MCF 10A (cell line): ENCODE measurements around the gene MSANTD1. TPM values are rescaled to one million over a fixed set of nuclear protein-coding genes. Genes with fewer than 3 reads are reported as not detected.

Experiments
- BruUV-seq: library from RNA; stranded (reverse); fragments of 400-500 nt; replicated peaks from 2 replicates; lab custom pipeline; 2021; lab: Mats Ljungman, UMichigan
- CTCF ChIA-PET: fragments of 300-600 bp; sonication (Branson Sonifier 250); formaldehyde crosslinking; extraction: SDS; loops from one replicate; lab custom pipeline; 2021; ENCODE audit warnings: antibody characterized with exemption, inconsistent platforms; lab: Yijun Ruan, JAX
- POLR2A ChIA-PET: fragments of 300-600, 350-650 bp; sonication (Branson Sonifier 250); formaldehyde crosslinking; extraction: SDS; loops from one replicate; lab custom pipeline; 2020; ENCODE audit warnings: antibody characterized with exemption, inconsistent platforms; lab: Yijun Ruan, JAX
- DNase-seq: peaks from one replicate; pipeline ENCODE4 v3.0.0-alpha.2; 2018; ENCODE audit not compliant: unreplicated experiment
- H3K27ac Mint-ChIP-seq: one replicate; pipeline ENCODE4 v1.8.0; 2022; ENCODE audit warnings: mild to moderate bottlenecking, low read depth, mixed read lengths; ENCODE audit not compliant: unreplicated experiment
- H3K27me3 Mint-ChIP-seq: one replicate; pipeline ENCODE4 v1.8.0; 2022; ENCODE audit warnings: mixed read lengths; ENCODE audit not compliant: insufficient read depth, unreplicated experiment
- H3K36me3 Mint-ChIP-seq: one replicate; pipeline ENCODE4 v1.8.0; 2022; ENCODE audit warnings: mild to moderate bottlenecking, moderate library complexity, mixed read lengths; ENCODE audit not compliant: insufficient read depth, unreplicated experiment
- H3K4me1 Mint-ChIP-seq: one replicate; pipeline ENCODE4 v1.8.0; 2022; ENCODE audit warnings: mixed read lengths; ENCODE audit not compliant: insufficient read depth, unreplicated experiment
- H3K4me3 Mint-ChIP-seq: one replicate; pipeline ENCODE4 v1.8.0; 2022; ENCODE audit warnings: mild to moderate bottlenecking, moderate library complexity, mixed read lengths; ENCODE audit not compliant: unreplicated experiment
- H3K9me3 Mint-ChIP-seq: one replicate; pipeline ENCODE4 v1.8.0; 2022; ENCODE audit warnings: mixed read lengths; ENCODE audit not compliant: unreplicated experiment
- CTCF ChIP-seq: fragments of 200-600 bp; IDR thresholded peaks from one replicate; pipeline ENCODE4 v1.8.0; 2022; ENCODE audit warnings: antibody characterized with exemption, mild to moderate bottlenecking; ENCODE audit not compliant: unreplicated experiment
- intact Hi-C: fragments of 100-400 bp; cut with micrococcal nuclease; formaldehyde crosslinking; loops from 2 replicates; pipeline ENCODE4 v1.14.1; 2022
- total RNA-seq: library from RNA; stranded (reverse); gene quantifications from 2 replicates; pipeline ENCODE4 v1.2.3, GENCODE V29; 2022

The MSANTD1 gene
- total RNA-seq, 1 experiment from 2014 or later, result 0.37 TPM

- Mint-ChIP-seq H3K27ac (no peak overlapping the region), H3K9me3 (no peaks in the 10 kb centered on the region), H3K4me1 (peaks cover 6% of the 10 kb centered on the region), H3K27me3 (no peaks in the 10 kb centered on the region), H3K36me3 (no peaks in the 10 kb centered on the region), H3K4me3 (no peak overlapping the region)
- POLR2A ChIA-PET, result no interaction called here
- intact Hi-C loops, result no loop called here
- no TSS peak for BruUV-seq
- TF ChIP-seq CTCF, result no peak
- CTCF ChIA-PET, result interaction anchor here (0.7 kb wide), 1 partner anchor 86 kb away, joined by 3 read pairs; no protein-coding TSS in a partner anchor
- no peak for DNase-seq
Observed at GRCh38 chr4:3255611-3256186, 6.7 kb downstream of the MSANTD1 start.

GRCh38 chr4:3256230-3257102, 7.5 kb downstream of the MSANTD1 start:
- no peak for DNase-seq
- Mint-ChIP-seq H3K36me3 (no peaks in the 10 kb centered on the region), H3K4me1 (peaks cover 6% of the 10 kb centered on the region), H3K4me3 (no peak overlapping the region), H3K27ac (no peak overlapping the region), H3K9me3 (no peaks in the 10 kb centered on the region), H3K27me3 (no peaks in the 10 kb centered on the region)
- no peak for TF ChIP-seq CTCF
- CTCF ChIA-PET, result interaction anchor here (0.6 to 0.7 kb wide), 2 partner anchors 86 to 302 kb away, joined by 3 read pairs; no protein-coding TSS in a partner anchor
- POLR2A ChIA-PET, result interaction anchor here (0.6 to 1.3 kb wide), 3 partner anchors 10 to 370 kb away, joined by 3 to 5 read pairs (median 3); no protein-coding TSS in a partner anchor
- BruUV-seq, result no TSS peak
- intact Hi-C loops, result no loop called here

- CTCF ChIA-PET, result interaction anchor here (0.6 to 1.0 kb wide), 2 partner anchors 187 to 303 kb away, joined by 3 to 5 read pairs; no protein-coding TSS in a partner anchor
- POLR2A ChIA-PET, result interaction anchor here (0.6 to 1.4 kb wide), 5 partner anchors 11 to 370 kb away, joined by 3 to 5 read pairs (median 4); no protein-coding TSS in a partner anchor
- Mint-ChIP-seq H3K27me3 (no peaks in the 10 kb centered on the region), H3K36me3 (no peaks in the 10 kb centered on the region), H3K9me3 (no peaks in the 10 kb centered on the region), H3K4me3 (no peak overlapping the region), H3K27ac (no peak overlapping the region), H3K4me1 (peaks cover 6% of the 10 kb centered on the region)
- no TSS peak for BruUV-seq
- intact Hi-C loops, result no loop called here
- no peak for TF ChIP-seq CTCF
- DNase-seq, result peak; percentile 83
Observed at GRCh38 chr4:3257103-3257555, 8.2 kb downstream of the MSANTD1 start.
